Colonic mucosa (tissue), 4 donors: Measurements from ENCODE around the gene LTBP4. TPM values are rescaled to one million over a fixed set of nuclear protein-coding genes. Genes with fewer than 3 reads are reported as not detected.

Source experiments
- DNase-seq: peaks from one replicate; pipeline ENCODE4 v3.0.0-alpha.2; 2020
- H3K27ac ChIP-seq: fragments of 200-600 bp; one replicate; pipeline ENCODE4 v1.8.0; 2021
- H3K27me3 ChIP-seq: fragments of 200-600 bp; one replicate; pipeline ENCODE4 v1.8.0; 2021
- H3K36me3 ChIP-seq: fragments of 200-600 bp; one replicate; pipeline ENCODE4 v1.8.0; 2021
- H3K4me1 ChIP-seq: fragments of 200-600 bp; one replicate; pipeline ENCODE4 v1.8.0; 2021; ENCODE audit warnings: mild to moderate bottlenecking
- H3K4me3 ChIP-seq: fragments of 200-600 bp; one replicate; pipeline ENCODE4 v1.8.0; 2021
- H3K9ac ChIP-seq, 2 donors: one replicate each; pipeline ENCODE4 v1.7.0; 2013; ENCODE audit warnings: control low read depth in 2 of 2, low read depth in 2 of 2, low read length in 2 of 2
- H3K9me3 ChIP-seq: fragments of 200-600 bp; one replicate; pipeline ENCODE4 v1.8.0; 2021
- intact Hi-C: fragments of 100-400 bp; cut with DNase I; formaldehyde crosslinking; loops from one replicate; pipeline ENCODE4 v1.14.1; 2022
- total RNA-seq, 2 donors: library from RNA; stranded (reverse); fragmentation: NEBNext Ultra II Directional in 1 of 2; extraction: Animal tissue kit (Norgen Biotek cat#: 25700) in 1 of 2; gene quantifications; one replicate each; pipeline ENCODE4 v1.2.1, GENCODE V29; 2021
- TF ChIP-seq, protein P1 (sequence below): fragments of 200-600 bp; IDR thresholded peaks from one replicate; pipeline ENCODE4 v1.8.0; 2022; ENCODE audit warnings: antibody characterized with exemption, mild to moderate bottlenecking
- donor health status: healthy.
- donor health status: DM: no; HTN: no; CAD: no.
- donor health status: DM: no; HTN: no; CAD: no.

The LTBP4 gene
- total RNA-seq, 2 donors from 2014 or later: 143 to 231 TPM

DNA sequence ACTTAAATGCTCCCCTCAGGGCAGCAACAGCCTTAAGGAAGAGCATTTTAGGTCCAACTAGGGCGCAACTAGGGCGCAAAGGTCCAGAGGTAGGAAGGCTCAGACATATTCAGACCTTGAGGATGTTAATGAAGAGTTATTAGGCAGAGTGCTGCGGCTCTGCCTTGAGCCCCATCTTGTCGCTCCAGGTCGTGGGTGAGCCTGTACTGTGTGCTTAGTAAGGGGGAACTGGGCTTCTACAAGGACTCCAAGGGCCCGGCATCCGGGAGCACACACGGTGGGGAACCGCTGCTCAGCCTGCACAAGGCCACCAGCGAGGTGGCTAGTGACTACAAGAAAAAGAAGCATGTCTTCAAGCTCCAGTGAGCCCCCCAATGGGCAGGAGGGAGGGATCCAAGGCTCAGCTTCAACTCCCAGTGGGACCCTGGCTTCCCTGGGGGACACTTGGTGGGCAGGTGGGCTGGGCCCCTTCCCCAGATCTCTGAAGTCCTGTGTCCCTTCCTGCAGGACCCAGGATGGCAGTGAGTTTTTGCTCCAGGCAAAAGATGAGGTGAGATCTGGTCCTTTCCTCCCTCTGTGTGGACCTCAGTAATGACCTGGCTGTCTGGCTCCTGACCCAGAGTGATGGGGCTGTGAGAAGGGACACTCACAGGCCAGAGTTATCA lies 29.2 kb upstream of the LTBP4 start:
- Histone ChIP-seq H3K27ac (no peak overlapping the region), H3K36me3 (no peaks in the 10 kb centered on the region), H3K4me3 (no peak overlapping the region), H3K9ac (no peak overlapping the region), H3K27me3 (peaks cover 19% of the 10 kb centered on the region), H3K9me3 (no peaks in the 10 kb centered on the region), H3K4me1 (no peaks in the 10 kb centered on the region)
- no peak for DNase-seq
- intact Hi-C loops: no loop called here
- TF ChIP-seq, protein P1, sequence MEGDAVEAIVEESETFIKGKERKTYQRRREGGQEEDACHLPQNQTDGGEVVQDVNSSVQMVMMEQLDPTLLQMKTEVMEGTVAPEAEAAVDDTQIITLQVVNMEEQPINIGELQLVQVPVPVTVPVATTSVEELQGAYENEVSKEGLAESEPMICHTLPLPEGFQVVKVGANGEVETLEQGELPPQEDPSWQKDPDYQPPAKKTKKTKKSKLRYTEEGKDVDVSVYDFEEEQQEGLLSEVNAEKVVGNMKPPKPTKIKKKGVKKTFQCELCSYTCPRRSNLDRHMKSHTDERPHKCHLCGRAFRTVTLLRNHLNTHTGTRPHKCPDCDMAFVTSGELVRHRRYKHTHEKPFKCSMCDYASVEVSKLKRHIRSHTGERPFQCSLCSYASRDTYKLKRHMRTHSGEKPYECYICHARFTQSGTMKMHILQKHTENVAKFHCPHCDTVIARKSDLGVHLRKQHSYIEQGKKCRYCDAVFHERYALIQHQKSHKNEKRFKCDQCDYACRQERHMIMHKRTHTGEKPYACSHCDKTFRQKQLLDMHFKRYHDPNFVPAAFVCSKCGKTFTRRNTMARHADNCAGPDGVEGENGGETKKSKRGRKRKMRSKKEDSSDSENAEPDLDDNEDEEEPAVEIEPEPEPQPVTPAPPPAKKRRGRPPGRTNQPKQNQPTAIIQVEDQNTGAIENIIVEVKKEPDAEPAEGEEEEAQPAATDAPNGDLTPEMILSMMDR: no peak

DNA sequence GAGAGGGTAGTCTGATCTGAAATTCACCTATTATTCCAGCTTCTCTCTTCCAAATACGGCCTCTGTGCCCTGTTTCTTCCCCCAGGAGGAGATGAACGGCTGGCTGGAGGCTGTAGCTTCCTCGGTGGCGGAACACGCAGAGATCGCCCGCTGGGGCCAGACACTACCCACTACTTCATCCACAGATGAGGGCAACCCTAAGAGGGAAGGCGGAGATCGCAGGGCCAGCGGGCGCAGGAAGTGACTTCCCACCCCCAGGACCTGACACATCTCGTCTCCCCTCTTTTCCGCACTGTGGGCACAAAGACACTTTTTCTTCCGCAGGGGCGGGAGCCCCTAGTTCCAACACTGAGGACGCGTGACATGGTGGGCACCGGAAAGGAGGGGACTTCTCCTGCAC lies 25.8 kb upstream of the LTBP4 start:
- H3K9me3 ChIP-seq: no peaks in the 10 kb centered on the region
- DNase-seq: no peak
- no peak overlapping the region for H3K9ac ChIP-seq
- intact Hi-C loops: no loop called here
- H3K36me3 ChIP-seq: no peaks in the 10 kb centered on the region
- no peak overlapping the region for H3K4me3 ChIP-seq
- H3K27ac ChIP-seq: no peak overlapping the region
- TF ChIP-seq, protein P1: no peak
- H3K27me3 ChIP-seq: no peaks in the 10 kb centered on the region
- H3K4me1 ChIP-seq: no peaks in the 10 kb centered on the region

DNA sequence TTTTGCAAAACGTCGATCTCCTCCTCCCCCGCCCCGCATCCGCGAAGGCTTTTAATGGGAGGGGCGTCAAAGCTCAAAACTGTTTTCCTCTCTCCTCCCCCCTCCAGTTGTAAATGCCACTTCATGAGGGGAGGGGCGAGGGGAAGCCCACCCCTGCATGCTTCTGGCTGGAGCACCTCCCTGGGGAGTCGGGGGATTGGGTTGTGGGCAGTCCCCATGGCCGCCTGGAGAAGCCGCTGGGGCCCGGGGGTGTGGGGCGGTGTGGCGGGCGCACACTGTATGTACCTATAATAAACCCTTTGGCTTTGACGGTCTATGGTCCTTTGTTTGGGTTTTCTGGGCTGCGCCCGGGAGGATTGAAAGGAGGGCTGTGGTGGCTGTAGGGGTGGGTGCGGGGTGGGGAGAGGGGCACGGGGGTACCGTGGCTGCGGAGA lies 25.0 kb upstream of the LTBP4 start:
- no peak for DNase-seq
- H3K27ac ChIP-seq: peak overlapping the region; percentile 66
- H3K4me1 ChIP-seq: no peaks in the 10 kb centered on the region
- intact Hi-C loops: no loop called here
- no peaks in the 10 kb centered on the region for H3K9me3 ChIP-seq
- TF ChIP-seq, protein P1: no peak
- H3K4me3 ChIP-seq: peak overlapping the region; percentile 80
- peak overlapping the region in 1 of 2 donors; percentile 43 for H3K9ac ChIP-seq
- H3K27me3 ChIP-seq: no peaks in the 10 kb centered on the region
- H3K36me3 ChIP-seq: no peaks in the 10 kb centered on the region

DNA sequence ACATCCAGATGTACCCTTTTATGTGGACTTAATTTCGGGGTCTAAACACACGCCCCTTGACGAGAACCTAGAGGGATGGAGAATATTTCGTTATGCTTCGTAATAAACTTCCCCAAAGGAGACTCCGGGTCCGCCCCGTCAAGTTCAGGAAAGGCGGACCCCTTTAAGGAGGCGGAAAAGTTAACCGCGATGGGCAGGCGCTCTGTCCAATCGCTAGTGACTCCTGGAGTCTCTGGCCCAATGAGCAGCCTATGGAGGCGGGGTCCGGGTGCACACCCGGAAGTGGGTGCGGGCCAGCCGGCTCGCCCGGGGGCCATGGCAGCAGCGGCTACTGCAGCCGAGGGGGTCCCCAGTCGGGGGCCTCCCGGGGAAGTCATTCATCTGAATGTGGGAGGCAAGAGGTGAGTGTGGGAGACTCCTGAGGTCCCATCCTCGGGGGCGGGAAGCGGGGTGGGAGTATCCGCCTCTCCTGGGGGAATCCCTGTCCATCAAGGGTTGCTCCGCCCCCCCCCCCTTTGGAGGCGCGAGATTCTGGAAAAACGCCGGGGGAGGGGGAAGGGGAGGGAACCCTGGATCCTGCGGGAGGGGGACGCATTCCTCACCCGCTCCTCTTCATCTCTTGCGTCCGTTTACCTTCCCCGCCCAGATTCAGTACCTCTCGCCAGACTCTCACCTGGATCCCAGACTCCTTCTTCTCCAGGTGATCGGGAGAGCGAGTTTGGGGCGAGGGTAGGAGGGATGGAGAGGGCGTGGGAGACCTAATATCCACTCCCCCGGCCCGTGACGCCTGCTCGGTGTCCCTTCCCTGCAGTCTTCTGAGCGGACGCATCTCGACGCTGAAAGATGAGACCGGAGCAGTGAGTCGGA lies 24.4 kb upstream of the LTBP4 start, which contains the start of gene SHKBP1:
SHKBP1 (plus strand) TSS at position 289 of the 867 bp plus-strand sequence; CDS start at position 316, 27 bp downstream.
- Histone ChIP-seq H3K27ac (peak within 1 kb of the TSS; percentile 66), H3K36me3 (no peaks in the 10 kb centered on the region), H3K4me3 (peak within 1 kb of the TSS; percentile 80), H3K9ac (peak within 1 kb of the TSS; percentile 73 to 85), H3K9me3 (no peaks in the 10 kb centered on the region), H3K4me1 (no peaks in the 10 kb centered on the region), H3K27me3 (no peaks in the 10 kb centered on the region)
- TF ChIP-seq, protein P1: no peak
- DNase-seq: peak; percentile 97
- intact Hi-C loops: no loop called here

DNA sequence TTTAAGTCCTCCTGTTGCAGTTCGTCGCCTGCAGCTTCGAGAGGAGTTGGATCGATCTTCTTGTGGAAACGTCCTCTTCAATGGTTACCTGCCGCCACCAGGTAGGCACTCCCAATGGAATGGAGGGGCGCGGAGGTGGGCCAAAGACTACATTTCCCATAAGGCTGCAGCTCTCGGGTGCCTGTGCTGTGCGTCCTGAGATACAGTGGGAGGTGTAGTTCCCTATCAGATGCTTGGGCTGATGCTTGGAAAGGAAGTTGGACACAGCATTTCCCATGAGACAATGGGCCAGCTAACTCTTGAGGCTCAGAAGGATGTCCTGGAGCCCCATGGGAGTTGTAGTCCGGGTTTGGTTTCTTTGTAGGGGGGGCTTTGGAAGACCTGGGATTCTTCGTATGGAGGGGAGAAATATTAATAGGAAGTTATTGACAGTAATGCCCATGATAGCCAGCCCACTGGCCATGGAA lies 22.7 kb upstream of the LTBP4 start:
- H3K4me1 ChIP-seq: no peaks in the 10 kb centered on the region

More for the DNA sequence above, 22.7 kb upstream of the LTBP4 start:
- no peak overlapping the region for H3K27ac ChIP-seq
- H3K9me3 ChIP-seq: no peaks in the 10 kb centered on the region
- DNase-seq: no peak
- intact Hi-C loops: no loop called here
- no peak overlapping the region for H3K4me3 ChIP-seq
- H3K27me3 ChIP-seq: no peaks in the 10 kb centered on the region
- TF ChIP-seq, protein P1: no peak
- H3K36me3 ChIP-seq: no peaks in the 10 kb centered on the region
- H3K9ac ChIP-seq: no peak overlapping the region
